ENCODE results near the gene EIF5AL1.

GRCh38 chr10:79547973-79548372 lies 35.6 kb downstream of the EIF5AL1 start:
- no peak for TF ChIP-seq CTCF (conservative IDR thresholded peaks at IDR 0.05; ENCODE audit: low read depth, low read length)
- no peak for TF ChIP-seq RCOR1 (IDR thresholded peaks at IDR 0.05; ENCODE audit: insufficient replicate concordance, low read length)
- TF ChIP-seq RAD21 (IDR thresholded peaks at IDR 0.05; ENCODE audit: low read length) = no peak
- TF ChIP-seq POLR2A (IDR thresholded peaks at IDR 0.05; ENCODE audit: low read depth, low read length) = no peak
- TF ChIP-seq RFX5 (IDR thresholded peaks at IDR 0.05; ENCODE audit: low read depth, low read length) = no peak
- TF ChIP-seq USF2 (IDR thresholded peaks at IDR 0.05; ENCODE audit: low read depth, low read length) = no peak
- no peak for TF ChIP-seq SMC3 (IDR thresholded peaks at IDR 0.05; ENCODE audit: low read depth, low read length)
- TF ChIP-seq CEBPB (IDR thresholded peaks at IDR 0.05; ENCODE audit: low read depth, low read length) = no peak
- no peak for TF ChIP-seq BHLHE40 (IDR thresholded peaks at IDR 0.05; ENCODE audit: low read depth, low read length)
- no peak for TF ChIP-seq MAFK (IDR thresholded peaks at IDR 0.05; ENCODE audit: low read depth, low read length)
- no peak for TF ChIP-seq CHD1 (IDR thresholded peaks at IDR 0.05; ENCODE audit: low read depth, low read length)
- TF ChIP-seq MAZ (IDR thresholded peaks at IDR 0.05; ENCODE audit: borderline replicate concordance, low read depth, low read length) = no peak
- TF ChIP-seq MXI1 (IDR thresholded peaks at IDR 0.05; ENCODE audit: borderline replicate concordance, low read depth, low read length) = no peak

Measured in IMR-90 (cell line).